ENCODE data around the gene MTERF2.

The MTERF2 gene

DNA sequence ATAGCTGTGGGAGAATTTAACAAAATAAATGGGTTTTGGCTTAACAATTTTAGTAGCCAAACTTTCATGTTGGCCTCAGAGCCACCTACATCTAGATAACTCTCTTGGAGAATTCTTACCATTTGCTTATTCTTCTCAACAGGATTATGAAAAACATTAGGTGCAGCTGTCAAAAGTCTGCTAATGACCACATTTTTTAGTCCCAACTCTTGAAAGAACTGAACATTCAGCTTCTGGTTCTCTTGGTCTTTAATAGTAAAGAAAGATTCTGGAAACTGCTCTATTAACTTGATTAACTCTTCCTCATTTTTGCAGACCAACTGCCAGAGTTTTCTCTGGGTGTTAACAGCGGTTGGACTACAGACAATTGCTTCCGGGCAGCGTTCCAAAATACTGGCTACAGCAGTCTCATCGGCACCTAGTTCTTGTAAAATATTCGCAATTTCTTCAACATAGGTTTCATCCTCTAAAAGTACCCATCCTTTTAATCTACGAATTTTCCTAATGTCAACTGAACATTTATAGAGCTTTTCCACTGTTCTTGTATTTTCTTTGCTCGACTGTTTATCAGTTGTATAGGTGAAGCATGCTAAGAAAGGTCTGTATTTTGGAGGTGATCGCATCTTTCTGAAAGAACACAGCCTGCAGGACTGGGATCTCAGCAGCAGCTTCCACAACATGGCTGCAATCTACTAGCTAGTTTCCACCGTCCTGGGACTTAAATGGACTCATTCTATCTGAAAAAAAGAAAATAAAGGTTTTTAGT is 8.7 kb downstream of the MTERF2 start:
- Mint-ChIP-seq H3K27ac (no peak overlapping the region), H3K4me3 (no peak overlapping the region), H3K36me3 (ENCODE audit: low read depth) (peaks cover 52% of the 10 kb centered on the region), H3K27me3 (no peaks in the 10 kb centered on the region), H3K4me1 (ENCODE audit: low read depth) (peaks cover 36% of the 10 kb centered on the region), H3K9me3 (no peaks in the 10 kb centered on the region)
- no peak for DNase-seq

DNA sequence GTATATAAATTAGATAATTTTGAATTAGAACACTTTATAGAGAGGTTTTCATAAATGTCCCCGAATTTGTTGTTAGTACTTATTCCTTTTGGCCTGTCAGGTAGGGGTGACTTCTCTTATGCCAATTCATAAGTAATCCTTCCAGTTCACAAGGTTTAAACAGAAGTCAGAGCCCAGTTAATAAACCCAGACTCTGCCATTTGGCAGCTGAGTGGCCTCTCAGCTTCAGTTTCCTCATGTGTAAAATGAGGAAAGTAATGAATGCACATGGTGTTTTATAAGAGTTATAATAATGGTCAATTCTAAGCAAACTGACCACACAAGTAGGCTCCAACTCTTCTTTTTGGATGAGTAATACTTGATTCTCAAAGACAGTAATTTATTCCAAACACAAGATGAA is 10.3 kb downstream of the MTERF2 start:
- DNase-seq, result no peak
- peaks cover 62% of the 10 kb centered on the region for H3K36me3 Mint-ChIP-seq (ENCODE audit: low read depth)
- no peaks in the 10 kb centered on the region for H3K27me3 Mint-ChIP-seq
- H3K4me1 Mint-ChIP-seq (ENCODE audit: low read depth), result peaks cover 28% of the 10 kb centered on the region
- H3K27ac Mint-ChIP-seq, result no peak overlapping the region
- no peak overlapping the region for H3K4me3 Mint-ChIP-seq
- H3K9me3 Mint-ChIP-seq, result no peaks in the 10 kb centered on the region

DNA sequence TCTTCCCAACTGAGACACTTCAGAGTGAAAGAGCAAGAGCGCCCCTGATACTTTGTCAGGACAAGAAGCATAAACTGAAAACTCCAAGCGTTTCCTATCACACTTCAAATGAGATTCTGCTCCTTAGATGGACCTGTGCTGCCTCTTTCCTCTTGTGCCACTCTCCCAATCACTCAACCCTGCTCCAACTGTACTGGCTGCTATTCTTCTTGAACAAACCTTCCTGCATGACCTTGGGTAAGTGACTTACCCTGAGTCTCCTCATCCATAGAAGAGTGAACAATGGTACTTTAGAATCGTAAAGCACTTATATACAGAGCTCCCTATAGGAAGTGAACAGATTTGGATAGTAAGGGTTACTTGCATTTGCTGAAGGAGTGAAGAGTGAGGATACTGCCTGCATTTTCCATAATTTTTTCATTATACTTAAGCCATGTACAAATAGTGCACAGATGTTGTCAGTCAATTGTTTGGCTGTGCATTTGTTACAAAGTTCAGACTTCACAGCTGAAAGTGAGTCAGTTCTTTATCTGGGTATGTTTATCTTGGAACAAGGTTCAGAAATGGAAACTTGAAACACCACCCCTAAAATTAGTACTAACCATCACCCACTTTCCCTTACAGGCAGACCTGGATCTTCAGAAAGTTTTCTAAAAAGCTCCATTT is 10.8 kb downstream of the MTERF2 start:
- H3K27ac Mint-ChIP-seq, result peak overlapping the region; percentile 30

DNA sequence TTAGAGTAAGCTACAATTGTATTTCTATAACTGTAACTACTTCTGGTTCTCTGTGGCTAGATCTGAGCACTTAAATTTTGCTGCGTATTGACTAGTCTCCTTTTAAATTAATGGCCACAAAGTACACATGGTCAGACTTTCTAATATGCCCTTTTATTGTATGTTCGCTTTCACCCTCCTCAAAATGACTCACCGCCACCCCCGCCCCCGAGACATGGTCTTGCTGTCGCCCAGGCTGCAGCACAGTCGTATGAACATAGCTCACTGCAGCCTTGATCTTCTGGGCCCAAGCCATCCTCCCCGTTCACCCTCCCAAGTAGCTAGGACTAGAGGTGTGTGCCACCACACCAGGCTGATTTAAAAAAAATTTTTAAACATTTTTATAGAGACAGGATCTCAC is 11.8 kb downstream of the MTERF2 start:
- Mint-ChIP-seq H3K36me3 (ENCODE audit: low read depth) (peaks cover 69% of the 10 kb centered on the region), H3K4me1 (ENCODE audit: low read depth) (peaks cover 29% of the 10 kb centered on the region), H3K27ac (peak overlapping the region; percentile 29), H3K9me3 (no peaks in the 10 kb centered on the region), H3K27me3 (no peaks in the 10 kb centered on the region), H3K4me3 (no peak overlapping the region)
- DNase-seq, result no peak

More for the DNA sequence above, 10.8 kb downstream of the MTERF2 start:
- peaks cover 68% of the 10 kb centered on the region for H3K36me3 Mint-ChIP-seq (ENCODE audit: low read depth)
- no peak overlapping the region for H3K4me3 Mint-ChIP-seq
- no peaks in the 10 kb centered on the region for H3K9me3 Mint-ChIP-seq
- no peaks in the 10 kb centered on the region for H3K27me3 Mint-ChIP-seq
- DNase-seq, result no peak
- peaks cover 29% of the 10 kb centered on the region for H3K4me1 Mint-ChIP-seq (ENCODE audit: low read depth)

DNA sequence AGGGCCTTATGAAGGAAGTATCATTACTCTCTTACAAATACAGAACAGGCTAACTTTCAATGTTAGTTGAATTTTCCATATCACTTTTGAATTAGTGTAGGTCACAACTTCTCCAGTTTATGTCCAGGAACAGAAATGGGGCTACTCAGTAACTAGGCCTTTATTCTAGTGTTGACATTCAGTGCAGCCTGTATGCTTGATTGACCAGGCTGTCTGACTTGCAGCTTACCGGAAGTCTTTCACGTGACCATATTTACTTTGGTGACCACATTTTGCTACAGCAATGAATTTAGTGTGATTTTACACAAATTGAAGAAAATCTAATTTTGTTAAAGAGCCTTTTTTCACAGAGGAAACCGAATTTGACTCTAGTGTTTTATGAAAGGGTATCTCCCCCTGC is 12.4 kb downstream of the MTERF2 start:
- Mint-ChIP-seq H3K27ac (peak overlapping the region; percentile 34), H3K4me1 (ENCODE audit: low read depth) (peaks cover 29% of the 10 kb centered on the region), H3K9me3 (no peaks in the 10 kb centered on the region), H3K27me3 (no peaks in the 10 kb centered on the region), H3K36me3 (ENCODE audit: low read depth) (peaks cover 72% of the 10 kb centered on the region), H3K4me3 (no peak overlapping the region)
- DNase-seq, result no peak

DNA sequence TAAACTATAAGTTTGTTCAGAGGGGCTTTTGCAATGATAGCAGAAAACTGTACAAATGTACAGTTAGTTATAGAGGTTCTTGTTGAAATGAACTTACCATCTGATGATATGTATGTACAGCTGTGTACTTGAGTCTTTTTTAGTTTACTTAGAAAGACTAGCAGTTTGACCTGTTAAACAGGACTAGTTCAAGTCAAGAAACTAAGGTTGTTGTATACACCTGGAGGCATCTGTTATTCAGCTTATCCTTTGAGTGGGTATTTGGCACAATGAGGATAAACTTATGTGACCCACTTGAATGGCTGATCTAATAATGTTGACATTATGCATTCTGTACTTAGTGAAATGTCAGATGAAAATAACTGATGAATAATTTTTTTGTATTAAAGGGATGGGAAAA is 13.4 kb downstream of the MTERF2 start:
- H3K36me3 Mint-ChIP-seq (ENCODE audit: low read depth), result peaks cover 72% of the 10 kb centered on the region
- H3K27me3 Mint-ChIP-seq, result no peaks in the 10 kb centered on the region
- H3K27ac Mint-ChIP-seq, result no peak overlapping the region
- no peak for DNase-seq
- H3K4me1 Mint-ChIP-seq (ENCODE audit: low read depth), result peaks cover 29% of the 10 kb centered on the region
- no peaks in the 10 kb centered on the region for H3K9me3 Mint-ChIP-seq
- no peak overlapping the region for H3K4me3 Mint-ChIP-seq

DNA sequence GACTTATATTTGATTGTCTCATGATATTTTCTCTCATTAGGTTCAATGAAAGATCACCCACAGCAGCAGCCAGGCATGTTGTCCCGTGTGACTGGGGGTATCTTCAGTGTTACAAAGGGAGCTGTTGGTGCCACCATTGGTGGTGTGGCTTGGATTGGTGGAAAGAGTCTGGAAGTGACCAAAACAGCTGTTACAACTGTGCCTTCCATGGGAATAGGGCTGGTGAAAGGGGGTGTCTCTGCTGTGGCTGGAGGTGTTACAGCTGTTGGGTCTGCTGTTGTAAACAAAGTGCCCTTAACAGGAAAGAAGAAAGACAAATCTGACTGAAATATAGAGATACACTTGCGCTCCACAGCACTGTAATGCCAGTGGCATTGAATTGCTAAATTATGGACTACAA is 15.9 kb downstream of the MTERF2 start:
- peaks cover 74% of the 10 kb centered on the region for H3K36me3 Mint-ChIP-seq (ENCODE audit: low read depth)
- H3K4me3 Mint-ChIP-seq, result no peak overlapping the region
- H3K27ac Mint-ChIP-seq, result peak overlapping the region; percentile 7

GRCh38 chr12:106964526-106964925 is 22.4 kb downstream of the MTERF2 start:
- Mint-ChIP-seq H3K36me3 (ENCODE audit: low read depth) (peaks cover 49% of the 10 kb centered on the region), H3K27me3 (no peaks in the 10 kb centered on the region), H3K9me3 (no peaks in the 10 kb centered on the region), H3K4me3 (no peak overlapping the region), H3K4me1 (ENCODE audit: low read depth) (peaks cover 14% of the 10 kb centered on the region), H3K27ac (no peak overlapping the region)
- no peak for DNase-seq

More for the DNA sequence above, 15.9 kb downstream of the MTERF2 start:
- Mint-ChIP-seq H3K27me3 (no peaks in the 10 kb centered on the region), H3K4me1 (ENCODE audit: low read depth) (peaks cover 26% of the 10 kb centered on the region), H3K9me3 (no peaks in the 10 kb centered on the region)
- no peak for DNase-seq

DNA sequence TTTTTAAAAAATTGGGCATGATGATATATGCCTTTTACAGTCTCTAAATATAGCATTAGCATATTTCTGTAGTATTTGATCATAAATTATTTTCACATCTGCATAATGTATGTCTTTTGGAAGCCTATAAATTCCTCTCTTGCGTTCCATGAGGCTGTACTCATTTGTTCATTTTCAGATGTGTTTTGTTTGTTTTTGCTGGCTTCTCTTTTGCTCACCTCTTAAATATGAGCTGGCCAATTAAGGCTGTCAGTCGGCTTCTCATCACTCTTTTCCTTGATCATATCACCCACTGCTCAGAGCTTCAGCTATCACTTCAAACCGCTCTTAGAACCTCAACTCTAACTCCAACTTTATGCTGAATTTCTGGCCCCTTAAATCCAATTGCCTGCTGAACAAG is 24.7 kb downstream of the MTERF2 start:
- Mint-ChIP-seq H3K27me3 (no peaks in the 10 kb centered on the region), H3K9me3 (no peaks in the 10 kb centered on the region), H3K4me1 (ENCODE audit: low read depth) (peaks cover 28% of the 10 kb centered on the region), H3K27ac (no peak overlapping the region), H3K4me3 (no peak overlapping the region), H3K36me3 (ENCODE audit: low read depth) (peaks cover 44% of the 10 kb centered on the region)
- no peak for DNase-seq

DNA sequence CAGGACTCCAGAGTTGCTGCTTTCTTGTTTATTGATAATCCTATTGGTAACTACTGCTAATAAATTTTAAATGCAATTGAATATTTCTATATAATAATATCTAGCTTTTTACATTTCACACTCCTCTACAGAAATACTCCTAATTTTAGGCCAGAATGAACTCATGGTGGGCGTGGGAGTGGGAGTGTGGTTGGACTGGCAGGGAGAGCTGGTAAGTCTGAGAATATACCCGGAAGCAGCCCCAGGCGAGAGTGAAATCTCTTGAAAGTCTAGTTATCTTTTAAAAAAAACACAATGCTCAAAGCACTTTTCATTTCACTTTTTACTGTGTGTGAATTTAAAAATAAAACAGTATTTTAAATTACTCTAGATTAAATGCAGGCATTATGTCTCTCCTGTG is 26.5 kb downstream of the MTERF2 start:
- Mint-ChIP-seq H3K4me1 (ENCODE audit: low read depth) (peaks cover 25% of the 10 kb centered on the region), H3K27ac (no peak overlapping the region), H3K4me3 (no peak overlapping the region), H3K27me3 (no peaks in the 10 kb centered on the region), H3K36me3 (ENCODE audit: low read depth) (peaks cover 42% of the 10 kb centered on the region), H3K9me3 (no peaks in the 10 kb centered on the region)
- DNase-seq, result no peak

DNA sequence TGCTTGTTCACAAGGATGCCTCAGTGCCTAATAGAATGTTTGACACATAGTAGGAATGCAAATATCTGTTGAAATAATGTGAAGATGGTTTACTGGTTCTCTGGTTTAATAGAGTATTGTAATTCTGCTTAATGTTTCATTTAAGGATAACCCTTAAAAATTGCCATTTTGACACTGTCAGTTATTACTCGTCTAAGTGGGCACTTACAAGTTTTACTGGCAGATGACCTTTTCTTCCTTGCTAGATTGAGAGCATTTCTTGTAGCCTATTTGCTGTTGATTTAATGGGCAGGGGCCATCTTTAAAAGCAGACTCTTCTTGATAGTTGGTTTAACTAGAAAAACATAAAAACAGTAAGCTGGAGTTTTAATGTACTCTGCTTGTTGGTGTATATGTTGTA is 29.4 kb downstream of the MTERF2 start:
- Mint-ChIP-seq H3K27ac (peak overlapping the region; percentile 92), H3K4me1 (ENCODE audit: low read depth) (peaks cover 31% of the 10 kb centered on the region), H3K36me3 (ENCODE audit: low read depth) (peaks cover 35% of the 10 kb centered on the region), H3K4me3 (peak overlapping the region; percentile 99), H3K27me3 (no peaks in the 10 kb centered on the region), H3K9me3 (no peaks in the 10 kb centered on the region)
- DNase-seq, result no peak

GRCh38 chr12:106956048-106956578 is 30.8 kb downstream of the MTERF2 start:
- DNase-seq, result no peak
- H3K4me1 Mint-ChIP-seq (ENCODE audit: low read depth), result peaks cover 33% of the 10 kb centered on the region
- no peaks in the 10 kb centered on the region for H3K9me3 Mint-ChIP-seq
- H3K27me3 Mint-ChIP-seq, result no peaks in the 10 kb centered on the region
- peaks cover 33% of the 10 kb centered on the region for H3K36me3 Mint-ChIP-seq (ENCODE audit: low read depth)
- peak overlapping the region; percentile 92 for H3K27ac Mint-ChIP-seq
- peak overlapping the region; percentile 99 for H3K4me3 Mint-ChIP-seq

DNA sequence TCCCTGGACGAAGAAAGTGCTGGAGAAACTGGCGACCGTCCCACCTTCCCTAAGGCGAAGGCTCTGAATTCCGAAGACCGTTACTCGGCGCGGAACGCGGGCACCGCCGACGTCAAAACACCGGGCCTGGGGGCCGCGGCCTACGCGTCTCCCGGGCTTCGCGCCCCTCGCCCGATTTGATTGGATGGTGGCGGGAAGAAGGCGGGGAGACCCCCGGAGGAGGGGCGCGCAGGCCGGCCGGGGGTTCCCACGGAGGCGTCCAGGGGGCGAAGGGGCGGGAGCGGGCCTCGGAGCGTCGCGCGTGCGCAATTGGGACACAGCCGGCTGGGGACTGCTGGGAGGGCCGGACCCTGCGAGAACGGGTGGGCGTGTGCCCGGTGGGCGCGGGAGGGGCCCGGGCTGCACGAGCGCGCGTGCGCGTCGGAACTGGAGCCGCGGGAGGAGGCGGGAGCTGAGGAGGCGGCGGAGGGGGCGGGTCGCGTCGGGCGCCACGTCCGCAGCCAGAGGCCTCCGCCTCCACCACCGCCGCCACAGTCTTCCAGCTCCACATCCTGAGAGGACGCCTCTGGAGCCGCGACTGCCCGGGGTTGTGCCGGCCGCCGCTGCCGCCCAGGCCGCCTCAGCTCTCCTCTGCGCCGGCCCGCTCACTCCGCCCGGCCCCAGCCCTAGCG is 31.4 kb downstream of the MTERF2 start, which contains the start of gene TMEM263:
TMEM263 (plus strand) TSS at position 531 of the 671 bp plus-strand sequence. CDS start 11,210 bp downstream, outside the sequence.
- Mint-ChIP-seq H3K27me3 (no peaks in the 10 kb centered on the region), H3K9me3 (no peaks in the 10 kb centered on the region), H3K4me1 (ENCODE audit: low read depth) (peaks cover 29% of the 10 kb centered on the region), H3K27ac (peak within 1 kb of the TSS; percentile 92), H3K4me3 (peak within 1 kb of the TSS; percentile 99), H3K36me3 (ENCODE audit: low read depth) (peaks cover 28% of the 10 kb centered on the region)
- peak; percentile 94 for DNase-seq

DNA sequence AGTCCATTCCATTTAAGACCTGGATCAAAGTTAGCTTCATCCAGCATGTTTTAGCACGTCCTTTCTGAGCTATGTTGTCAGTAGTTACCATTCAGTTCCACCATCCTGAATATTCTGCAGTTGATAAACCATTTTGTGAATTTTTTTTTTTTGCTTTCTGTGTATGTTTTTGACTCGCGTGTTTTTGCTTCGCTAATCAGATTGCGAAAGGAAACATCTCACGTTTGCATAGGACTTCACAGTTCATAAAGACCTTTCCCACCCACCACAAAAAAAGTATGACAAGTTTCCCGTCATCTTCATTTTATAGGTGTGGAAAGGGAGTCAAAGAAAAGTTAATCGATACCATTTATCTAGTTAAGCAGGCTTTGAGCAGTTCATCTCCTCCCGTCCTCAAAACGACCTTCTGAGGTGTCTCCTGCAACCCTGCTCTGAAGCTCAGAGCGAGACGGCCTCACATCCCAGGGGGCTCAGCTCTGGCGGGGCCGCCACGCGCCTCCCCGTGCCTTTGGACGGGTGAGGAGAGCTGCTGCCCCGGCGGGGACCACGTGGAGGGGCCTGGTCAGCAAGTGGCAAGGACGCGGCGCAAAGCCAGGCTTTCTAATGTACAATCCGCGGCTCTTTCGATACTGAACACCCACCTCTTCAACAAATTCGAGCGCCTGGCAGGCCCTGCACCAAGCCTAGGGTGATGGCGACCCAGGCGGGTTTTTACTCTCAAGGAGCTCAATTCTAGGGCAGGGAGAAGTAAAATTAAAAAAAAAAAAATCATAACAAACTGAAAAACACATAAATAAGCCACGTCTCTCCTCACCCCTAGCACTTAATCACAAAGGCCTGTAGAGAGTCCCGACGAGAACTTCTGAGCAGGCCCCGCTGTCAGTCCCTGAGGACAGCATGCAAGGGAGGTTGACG is 32.2 kb downstream of the MTERF2 start:
- Mint-ChIP-seq H3K4me3 (peak overlapping the region; percentile 99), H3K9me3 (no peaks in the 10 kb centered on the region)
- DNase-seq, result no peak

More for the DNA sequence above, 32.2 kb downstream of the MTERF2 start:
- peaks cover 27% of the 10 kb centered on the region for H3K36me3 Mint-ChIP-seq (ENCODE audit: low read depth)
- no peaks in the 10 kb centered on the region for H3K27me3 Mint-ChIP-seq
- peak overlapping the region; percentile 91 for H3K27ac Mint-ChIP-seq
- H3K4me1 Mint-ChIP-seq (ENCODE audit: low read depth), result peaks cover 27% of the 10 kb centered on the region
